Parathyroid adenoma (tissue), 2 donors: ENCODE results near the gene ITSN1.

ENCODE experiments used
- H2AFZ ChIP-seq: fragments of 300-600 bp; sonication (generic); one replicate; pipeline ENCODE4 v1.7.0; 2017; ENCODE audit warnings: antibody characterized with exemption, mild to moderate bottlenecking
- H3K27ac ChIP-seq: fragments of 300-600 bp; sonication (generic); one replicate; pipeline ENCODE4 v1.7.0; 2017
- H3K27me3 ChIP-seq: fragments of 300-600 bp; sonication (generic); one replicate; pipeline ENCODE4 v1.7.0; 2017; ENCODE audit warnings: low read length; ENCODE audit not compliant: control insufficient read depth, insufficient read depth
- H3K36me3 ChIP-seq: fragments of 300-600 bp; sonication (generic); one replicate; pipeline ENCODE4 v1.7.0; 2017; ENCODE audit warnings: low read length; ENCODE audit not compliant: control insufficient read depth, insufficient read depth
- H3K4me1 ChIP-seq: fragments of 300-600 bp; sonication (generic); one replicate; pipeline ENCODE4 v1.7.0; 2017; ENCODE audit warnings: control low read depth
- H3K4me2 ChIP-seq: fragments of 300-600 bp; sonication (generic); one replicate; pipeline ENCODE4 v1.7.0; 2017; ENCODE audit warnings: low read length
- H3K4me3 ChIP-seq: fragments of 300-600 bp; sonication (generic); one replicate; pipeline ENCODE4 v1.7.0; 2017; ENCODE audit warnings: low read depth, low read length
- H3K79me2 ChIP-seq: fragments of 300-600 bp; sonication (generic); one replicate; pipeline ENCODE4 v1.7.0; 2017; ENCODE audit warnings: control low read depth
- H3K9ac ChIP-seq: fragments of 300-600 bp; sonication (generic); one replicate; pipeline ENCODE4 v1.7.0; 2017; ENCODE audit warnings: mild to moderate bottlenecking
- H3K9me3 ChIP-seq: fragments of 300-600 bp; sonication (generic); one replicate; pipeline ENCODE4 v1.7.0; 2017; ENCODE audit warnings: low read length; ENCODE audit not compliant: control insufficient read depth
- CTCF ChIP-seq: fragments of 300-600 bp; sonication (generic); IDR thresholded peaks from one replicate; pipeline ENCODE4 v1.7.0; 2017; ENCODE audit warnings: antibody characterized with exemption, mild to moderate bottlenecking
- donor health status: primary hyperparathyroidism.

ITSN1 gene

GRCh38 chr21:33899199-33899598 lies 256.9 kb downstream of the ITSN1 start:
- Histone ChIP-seq H3K9ac (no peak overlapping the region), H3K36me3 (no peaks in the 10 kb centered on the region), H3K4me1 (no peaks in the 10 kb centered on the region), H3K79me2 (no peaks in the 10 kb centered on the region), H2AFZ (no peak overlapping the region), H3K4me3 (no peak overlapping the region), H3K4me2 (no peak overlapping the region), H3K27ac (no peak overlapping the region), H3K9me3 (no peaks in the 10 kb centered on the region), H3K27me3 (no peaks in the 10 kb centered on the region)
- no peak for TF ChIP-seq CTCF

GRCh38 chr21:33901412-33902288 lies 259.3 kb downstream of the ITSN1 start:
- Histone ChIP-seq H3K27me3 (no peaks in the 10 kb centered on the region), H3K79me2 (no peaks in the 10 kb centered on the region), H3K9me3 (no peaks in the 10 kb centered on the region), H3K4me3 (no peak overlapping the region), H3K4me2 (no peak overlapping the region), H3K36me3 (no peaks in the 10 kb centered on the region), H3K9ac (no peak overlapping the region), H3K27ac (no peak overlapping the region), H2AFZ (no peak overlapping the region), H3K4me1 (no peaks in the 10 kb centered on the region)
- no peak for TF ChIP-seq CTCF

- no peak for TF ChIP-seq CTCF
- H3K79me2 ChIP-seq: no peaks in the 10 kb centered on the region
- no peak overlapping the region for H2AFZ ChIP-seq
- H3K4me2 ChIP-seq: no peak overlapping the region
- H3K4me3 ChIP-seq: no peak overlapping the region
- H3K27me3 ChIP-seq: no peaks in the 10 kb centered on the region
- no peaks in the 10 kb centered on the region for H3K9me3 ChIP-seq
- H3K4me1 ChIP-seq: no peaks in the 10 kb centered on the region
- H3K9ac ChIP-seq: no peak overlapping the region
- H3K27ac ChIP-seq: no peak overlapping the region
- H3K36me3 ChIP-seq: no peaks in the 10 kb centered on the region
Observed at GRCh38 chr21:33902349-33902748, 260.0 kb downstream of the ITSN1 start.

- H3K79me2 ChIP-seq: no peaks in the 10 kb centered on the region
- TF ChIP-seq CTCF: no peak
- H3K27ac ChIP-seq: no peak overlapping the region
- no peak overlapping the region for H2AFZ ChIP-seq
- H3K27me3 ChIP-seq: no peaks in the 10 kb centered on the region
- no peaks in the 10 kb centered on the region for H3K4me1 ChIP-seq
- no peak overlapping the region for H3K4me2 ChIP-seq
- no peaks in the 10 kb centered on the region for H3K36me3 ChIP-seq
- no peak overlapping the region for H3K4me3 ChIP-seq
- no peak overlapping the region for H3K9ac ChIP-seq
- H3K9me3 ChIP-seq: no peaks in the 10 kb centered on the region
Observed at GRCh38 chr21:33904041-33904440, 261.7 kb downstream of the ITSN1 start.

- H3K36me3 ChIP-seq: no peaks in the 10 kb centered on the region
- no peaks in the 10 kb centered on the region for H3K4me1 ChIP-seq
- H3K27ac ChIP-seq: no peak overlapping the region
- TF ChIP-seq CTCF: no peak
- no peak overlapping the region for H2AFZ ChIP-seq
- H3K79me2 ChIP-seq: no peaks in the 10 kb centered on the region
- no peak overlapping the region for H3K9ac ChIP-seq
- H3K27me3 ChIP-seq: no peaks in the 10 kb centered on the region
- H3K4me3 ChIP-seq: no peak overlapping the region
- H3K9me3 ChIP-seq: no peaks in the 10 kb centered on the region
- H3K4me2 ChIP-seq: no peak overlapping the region
Observed at GRCh38 chr21:33908760-33909159, 266.5 kb downstream of the ITSN1 start.
